Fibroblast of lung (primary cell): ENCODE data around the gene SLC52A1. TPM values are rescaled to one million over a fixed set of nuclear protein-coding genes. Genes with fewer than 3 reads are reported as not detected.

Experiments
- DNase-seq, 2 donors: peaks; one replicate each; pipeline versions ENCODE4 v3.0.0 to v3.0.0-alpha.2; 2010; ENCODE audit warnings: low read depth in 2 of 2
- H2AFZ ChIP-seq: 2 replicates; pipeline ENCODE4 v1.5.1; 2012; ENCODE audit warnings: low read length, control low read depth, inconsistent platforms
- H3K27ac ChIP-seq: 2 replicates; pipeline ENCODE4 v1.5.1; 2011; ENCODE audit warnings: low read length, control low read depth; ENCODE audit not compliant: insufficient read depth
- H3K27me3 ChIP-seq: 2 replicates; pipeline ENCODE4 v1.5.1; 2011; ENCODE audit warnings: mild to moderate bottlenecking, low read length; ENCODE audit not compliant: control insufficient read depth, insufficient read depth
- H3K36me3 ChIP-seq: 2 replicates; pipeline ENCODE4 v1.5.1; 2011; ENCODE audit warnings: low read length; ENCODE audit not compliant: control insufficient read depth, insufficient read depth
- H3K4me1 ChIP-seq: 2 replicates; pipeline ENCODE4 v1.5.1; 2011; ENCODE audit warnings: low read length; ENCODE audit not compliant: control insufficient read depth, insufficient read depth; ENCODE audit errors: extremely low read depth
- H3K4me2 ChIP-seq: 2 replicates; pipeline ENCODE4 v1.5.1; 2011; ENCODE audit warnings: low read length, control low read depth; ENCODE audit not compliant: insufficient read depth; ENCODE audit errors: extremely low read depth
- H3K4me3 ChIP-seq, 4 experiments: fragments of 200-600 bp in 1 of 4; sonication (generic) in 1 of 4; replicated peaks in 1 of 4; 2 replicates each; pipeline ENCODE4 v1.5.1; 2011 to 2016; ENCODE audit warnings: low read length in 4 of 4, low read depth in 3 of 4, mild to moderate bottlenecking in 3 of 4, control low read depth in 2 of 4, inconsistent platforms in 1 of 4, mixed read lengths in 1 of 4; ENCODE audit not compliant: insufficient read depth in 1 of 4; ENCODE audit errors: control extremely low read depth in 1 of 4
- H3K79me2 ChIP-seq: 2 replicates; pipeline ENCODE4 v1.5.1; 2012; ENCODE audit warnings: mild to moderate bottlenecking, low read length, inconsistent platforms; ENCODE audit not compliant: control insufficient read depth, insufficient read depth
- H3K9ac ChIP-seq: 2 replicates; pipeline ENCODE4 v1.5.1; 2011; ENCODE audit warnings: mild to moderate bottlenecking, low read length, control low read depth; ENCODE audit not compliant: insufficient read depth
- H3K9me3 ChIP-seq: 2 replicates; pipeline ENCODE4 v1.5.1; 2012; ENCODE audit warnings: low read depth, low read length; ENCODE audit not compliant: control insufficient read depth, insufficient read depth
- H4K20me1 ChIP-seq: 2 replicates; pipeline ENCODE4 v1.5.1; 2011; ENCODE audit warnings: low read length; ENCODE audit not compliant: control insufficient read depth, insufficient read depth; ENCODE audit errors: extremely low read depth
- EZH2 ChIP-seq: IDR thresholded peaks from 2 replicates; pipeline ENCODE4 v1.5.1; 2012; ENCODE audit warnings: low read length, control low read depth, mild to moderate bottlenecking; ENCODE audit errors: missing control alignments
- polyA plus RNA-seq, 2 donors: library from polyadenylated mRNA; depleted of rRNA in 1 of 2; stranded (reverse) in 1 of 2; unstranded in 1 of 2; fragments of >200 nt; gene quantifications; 2 replicates each; pipeline ENCODE4 v1.2.1, GENCODE V29; 2011 to 2012; ENCODE audit warnings: missing spikeins in 1 of 2
- total RNA-seq: library from RNA; depleted of rRNA; stranded (reverse); fragments of >200 nt; gene quantifications from 2 replicates; pipeline ENCODE4 v1.2.1, GENCODE V29; 2014
- TF ChIP-seq, protein P1 (sequence below), 2 donors: IDR thresholded peaks in 1 of 2; conservative IDR thresholded peaks in 1 of 2; 1 replicate in 1 of 2; 2 replicates in 1 of 2; pipeline ENCODE4 v1.5.1; 2011 to 2012; ENCODE audit warnings: low read length in 2 of 2, control low read depth in 1 of 2, inconsistent platforms in 1 of 2, low read depth in 1 of 2, mild to moderate bottlenecking in 1 of 2

SLC52A1 gene
- total and polyA plus RNA-seq, 2 donors (not counting 1 experiment from before 2014, with no cell fraction given): 0.66 TPM; not detected in 1

DNA sequence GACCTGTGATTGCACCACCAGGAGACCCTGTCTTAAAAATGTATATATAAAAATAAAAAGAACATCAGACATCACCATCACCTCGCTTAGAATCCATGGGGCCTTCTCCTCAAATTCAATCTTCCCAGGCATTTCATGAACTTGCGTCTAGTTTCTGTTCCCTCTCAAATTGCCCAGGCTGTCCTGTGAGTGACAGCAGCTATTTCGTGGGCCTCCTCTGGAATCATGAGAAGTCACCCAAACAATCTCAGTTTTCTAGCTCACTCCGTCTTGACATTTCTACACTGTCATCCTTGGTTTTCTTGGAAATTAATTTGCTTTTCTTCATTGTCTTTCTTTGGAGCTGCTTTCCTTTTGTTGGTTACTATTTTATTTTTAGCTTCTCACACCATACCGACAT lies 7.3 kb downstream of the SLC52A1 start:
- no peaks in the 10 kb centered on the region for H3K79me2 ChIP-seq
- TF ChIP-seq EZH2: no peak
- TF ChIP-seq, protein P1, sequence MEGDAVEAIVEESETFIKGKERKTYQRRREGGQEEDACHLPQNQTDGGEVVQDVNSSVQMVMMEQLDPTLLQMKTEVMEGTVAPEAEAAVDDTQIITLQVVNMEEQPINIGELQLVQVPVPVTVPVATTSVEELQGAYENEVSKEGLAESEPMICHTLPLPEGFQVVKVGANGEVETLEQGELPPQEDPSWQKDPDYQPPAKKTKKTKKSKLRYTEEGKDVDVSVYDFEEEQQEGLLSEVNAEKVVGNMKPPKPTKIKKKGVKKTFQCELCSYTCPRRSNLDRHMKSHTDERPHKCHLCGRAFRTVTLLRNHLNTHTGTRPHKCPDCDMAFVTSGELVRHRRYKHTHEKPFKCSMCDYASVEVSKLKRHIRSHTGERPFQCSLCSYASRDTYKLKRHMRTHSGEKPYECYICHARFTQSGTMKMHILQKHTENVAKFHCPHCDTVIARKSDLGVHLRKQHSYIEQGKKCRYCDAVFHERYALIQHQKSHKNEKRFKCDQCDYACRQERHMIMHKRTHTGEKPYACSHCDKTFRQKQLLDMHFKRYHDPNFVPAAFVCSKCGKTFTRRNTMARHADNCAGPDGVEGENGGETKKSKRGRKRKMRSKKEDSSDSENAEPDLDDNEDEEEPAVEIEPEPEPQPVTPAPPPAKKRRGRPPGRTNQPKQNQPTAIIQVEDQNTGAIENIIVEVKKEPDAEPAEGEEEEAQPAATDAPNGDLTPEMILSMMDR (conservative IDR thresholded peaks at IDR 0.05 in 1 of 2, IDR thresholded peaks at IDR 0.05 in 1 of 2; ENCODE audit: low read depth in 1 of 2, low read length in 2 of 2): no peak
- DNase-seq: no peak

DNA sequence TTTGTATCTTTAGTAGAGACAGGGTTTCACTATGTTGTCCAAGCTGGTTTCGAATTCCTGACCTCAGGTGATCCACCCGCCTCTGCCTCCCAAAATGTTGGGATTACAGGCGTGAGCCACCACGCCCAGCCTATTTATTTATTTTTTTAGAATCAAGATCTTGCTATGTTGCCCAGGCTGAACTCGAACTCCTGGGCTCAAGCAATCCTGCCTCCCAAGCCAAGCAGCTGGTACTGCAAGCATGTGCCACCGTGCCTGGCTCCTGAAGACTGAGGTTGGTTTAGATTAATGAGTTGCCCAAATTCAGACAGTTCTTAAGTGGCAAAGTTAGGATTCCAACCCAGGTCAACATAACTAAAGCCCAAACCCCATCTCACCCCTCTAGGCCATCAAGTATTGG lies 7.9 kb downstream of the SLC52A1 start:
- Histone ChIP-seq H3K4me1 (no peaks in the 10 kb centered on the region), H3K27ac (no peak overlapping the region), H3K4me2 (no peak overlapping the region), H3K36me3 (peaks cover 5% of the 10 kb centered on the region), H4K20me1 (no peaks in the 10 kb centered on the region), H3K9me3 (no peaks in the 10 kb centered on the region), H3K79me2 (no peaks in the 10 kb centered on the region), H3K27me3 (no peaks in the 10 kb centered on the region), H3K9ac (no peak overlapping the region), H3K4me3 (no peak overlapping the region), H2AFZ (no peak overlapping the region)
- no peak for DNase-seq
- TF ChIP-seq EZH2: no peak
- TF ChIP-seq, protein P1 (conservative IDR thresholded peaks at IDR 0.05 in 1 of 2, IDR thresholded peaks at IDR 0.05 in 1 of 2; ENCODE audit: low read depth in 1 of 2, low read length in 2 of 2): no peak

More for the DNA sequence above, 7.3 kb downstream of the SLC52A1 start:
- Histone ChIP-seq H3K27me3 (no peaks in the 10 kb centered on the region), H3K9ac (no peak overlapping the region), H3K4me3 (no peak overlapping the region), H3K9me3 (no peaks in the 10 kb centered on the region), H4K20me1 (no peaks in the 10 kb centered on the region), H3K4me1 (no peaks in the 10 kb centered on the region), H3K27ac (no peak overlapping the region), H2AFZ (no peak overlapping the region), H3K36me3 (peaks cover 3% of the 10 kb centered on the region), H3K4me2 (no peak overlapping the region)

DNA sequence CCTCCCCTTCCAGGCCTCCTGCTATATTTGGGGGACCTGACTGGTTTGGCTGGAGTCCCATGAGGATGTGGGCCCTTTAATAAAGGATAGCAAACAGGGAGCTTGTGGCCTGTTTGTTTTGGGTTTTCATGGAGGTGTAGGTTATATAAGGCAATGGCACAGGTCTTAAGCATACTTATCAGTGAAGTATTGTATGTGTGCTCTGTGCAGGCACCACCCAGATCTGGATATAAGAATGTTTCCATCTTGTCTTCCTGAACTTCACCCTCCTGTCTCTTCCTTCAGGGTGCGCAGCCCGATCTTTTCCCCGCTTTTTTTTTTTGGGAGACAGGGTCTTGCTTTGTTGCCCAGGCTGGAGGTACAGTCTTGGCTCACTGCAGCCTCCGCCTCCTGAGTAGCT lies 10.6 kb downstream of the SLC52A1 start:
- Histone ChIP-seq H3K9me3 (no peaks in the 10 kb centered on the region), H3K4me3 (no peak overlapping the region), H3K4me2 (no peak overlapping the region), H3K79me2 (no peaks in the 10 kb centered on the region), H3K4me1 (no peaks in the 10 kb centered on the region), H3K36me3 (peaks cover 9% of the 10 kb centered on the region), H2AFZ (no peak overlapping the region), H3K9ac (no peak overlapping the region), H4K20me1 (no peaks in the 10 kb centered on the region), H3K27me3 (no peaks in the 10 kb centered on the region), H3K27ac (no peak overlapping the region)
- TF ChIP-seq, protein P1 (conservative IDR thresholded peaks at IDR 0.05 in 1 of 2, IDR thresholded peaks at IDR 0.05 in 1 of 2; ENCODE audit: low read depth in 1 of 2, low read length in 2 of 2): no peak
- no peak for TF ChIP-seq EZH2
- DNase-seq: no peak
